Lung microvascular endothelial cell (primary cell): ENCODE data around the gene ANAPC15. TPM values are rescaled to one million over a fixed set of nuclear protein-coding genes. Genes with fewer than 3 reads are reported as not detected.
A peak's percentile ranks its signal among the peaks of the same experiment; 100 is the strongest.

Experiments used
- DNase-seq, 2 donors: peaks; one replicate each; pipeline versions ENCODE4 v3.0.0 to v3.0.0-alpha.2; 2010; ENCODE audit warnings: low read depth in 2 of 2
- total RNA-seq: library from RNA; depleted of rRNA; stranded (reverse); fragments of >200 nt; gene quantifications from 2 replicates; pipeline ENCODE4 v1.2.1, GENCODE V29; 2014

ANAPC15 gene
- total RNA-seq, 1 donor from 2014 or later: 16.9 TPM

DNA sequence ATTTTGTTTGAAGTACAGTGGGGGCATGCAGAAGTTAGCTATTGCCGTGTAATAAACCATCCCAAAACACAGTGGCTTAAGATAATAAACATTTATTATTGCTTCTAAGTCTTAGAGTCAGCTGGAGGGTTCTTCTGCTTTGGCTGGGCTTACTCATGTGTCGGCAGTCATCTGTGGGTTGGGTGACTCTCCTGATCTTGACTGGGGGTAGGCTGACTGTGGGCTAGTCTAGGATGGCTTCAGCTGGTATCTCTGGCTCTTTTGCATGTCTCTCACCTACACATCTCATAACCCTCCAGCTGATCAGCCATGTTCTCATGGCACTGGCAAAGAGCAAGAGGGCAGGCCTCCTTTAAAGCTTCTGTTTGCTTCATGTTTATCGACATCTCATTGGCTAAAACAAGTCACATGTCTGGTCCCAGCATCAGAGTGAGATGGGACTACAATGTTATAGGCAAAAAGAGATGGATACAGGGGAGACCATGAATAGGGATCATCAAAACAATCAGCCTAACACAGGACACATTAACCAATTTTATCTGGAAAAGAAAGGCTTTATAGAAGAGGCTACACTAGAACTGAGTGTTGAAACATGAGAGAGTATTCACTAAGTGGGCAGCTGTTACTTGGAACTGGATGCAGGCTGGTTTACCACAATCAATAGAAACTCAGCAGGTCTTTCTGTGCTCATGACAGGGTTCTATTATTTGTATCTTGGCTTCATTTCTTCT, 26.7 kb downstream of the ANAPC15 start:
- no peak for DNase-seq

DNA sequence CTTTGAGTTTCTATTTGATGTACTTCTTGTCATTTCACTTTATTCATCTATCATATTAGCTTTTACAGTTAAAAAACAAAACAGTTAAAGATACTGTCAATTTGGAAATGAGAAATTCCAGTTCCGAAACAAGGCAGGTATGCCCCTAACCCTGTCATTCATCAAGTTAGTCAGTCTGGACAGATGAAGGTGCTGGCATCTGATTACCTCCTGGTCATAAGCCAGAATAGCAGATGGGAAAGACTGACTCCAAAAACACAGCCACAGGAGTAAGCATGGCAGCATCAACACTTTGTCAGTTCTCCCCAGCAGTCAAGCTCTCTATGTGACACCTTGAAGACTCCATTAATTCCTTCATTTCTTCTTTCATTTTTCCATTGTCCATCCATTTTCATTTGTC, 27.5 kb downstream of the ANAPC15 start:
- no peak for DNase-seq

DNA sequence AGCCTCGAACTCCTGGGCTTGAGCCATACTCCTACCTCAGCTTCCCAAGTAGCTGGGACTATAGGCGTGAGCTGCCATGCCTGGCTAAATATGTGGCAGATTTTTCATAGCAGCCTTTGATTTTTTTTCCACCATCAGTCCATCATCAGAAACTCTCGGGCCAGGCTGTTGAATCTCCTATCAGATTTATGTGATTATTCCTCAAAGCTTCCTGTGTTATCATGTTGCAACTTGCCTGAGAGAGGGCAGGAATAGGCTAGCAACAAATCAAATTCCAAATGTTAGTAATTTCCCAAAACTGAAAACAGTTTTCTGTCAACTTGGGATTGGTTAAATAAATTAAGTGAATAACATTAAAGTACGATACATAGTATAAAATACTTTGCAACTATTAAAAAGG, 28.4 kb downstream of the ANAPC15 start:
- peak in 1 of 2 donors; percentile 58 for DNase-seq

DNA sequence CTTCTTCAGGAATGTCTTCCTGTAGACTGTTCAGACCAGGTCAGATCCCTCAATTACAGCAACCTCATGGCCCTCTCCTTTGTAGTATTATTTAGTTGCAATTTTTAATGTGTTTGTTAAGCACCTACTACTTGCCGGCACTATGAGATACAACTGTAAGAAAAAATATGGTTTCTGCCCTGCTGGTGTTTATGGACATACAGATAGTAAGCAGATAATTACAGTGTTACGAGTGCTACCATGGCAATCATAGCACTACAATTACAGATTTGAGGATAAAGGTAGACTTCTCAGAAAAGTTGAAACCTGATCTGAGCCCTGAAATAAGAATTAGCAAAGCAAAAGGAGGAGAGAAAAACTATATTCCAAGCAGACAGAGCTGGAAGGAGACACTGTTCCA, 29.1 kb downstream of the ANAPC15 start:
- no peak for DNase-seq

- peak in 1 of 2 donors; percentile 32 for DNase-seq
These were observed 30.6 kb downstream of the ANAPC15 start for GRCh38 chr11:72081821-72082453.

DNA sequence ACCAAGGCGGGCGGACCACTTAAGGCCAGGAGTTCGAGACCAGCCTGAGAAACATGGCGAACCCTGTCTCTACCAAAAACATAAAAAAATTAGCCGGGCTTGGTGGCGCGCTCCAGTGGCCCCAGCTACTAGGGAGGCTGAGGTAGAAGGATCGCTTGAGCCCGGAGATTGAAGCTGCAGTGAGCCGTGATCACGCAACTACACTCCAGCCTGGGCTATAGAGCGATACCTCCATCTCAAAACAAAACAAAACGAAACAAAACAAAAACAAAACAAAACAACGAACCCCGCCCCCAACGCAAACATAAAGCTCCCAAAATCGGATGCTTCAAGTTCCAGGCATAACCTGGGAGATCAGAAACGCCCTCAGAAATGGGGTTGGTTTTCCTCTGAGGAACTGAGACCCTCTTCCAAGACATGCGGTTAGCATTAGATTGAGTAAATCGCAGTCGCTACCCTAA, 31.3 kb downstream of the ANAPC15 start:
- no peak for DNase-seq

- DNase-seq: peak; percentile 100
These were observed 31.9 kb downstream of the ANAPC15 start, which contains the start of the genes LRRC51 and NUMA1 for GRCh38 chr11:72080326-72081183. TSS of gene LRRC51 (plus strand) at chr11:72080850. CDS start at chr11:72089084, 8,234 bp downstream. TSS of gene NUMA1 (minus strand) at chr11:72080542. CDS start at chr11:72035943, 44,599 bp downstream.

DNA sequence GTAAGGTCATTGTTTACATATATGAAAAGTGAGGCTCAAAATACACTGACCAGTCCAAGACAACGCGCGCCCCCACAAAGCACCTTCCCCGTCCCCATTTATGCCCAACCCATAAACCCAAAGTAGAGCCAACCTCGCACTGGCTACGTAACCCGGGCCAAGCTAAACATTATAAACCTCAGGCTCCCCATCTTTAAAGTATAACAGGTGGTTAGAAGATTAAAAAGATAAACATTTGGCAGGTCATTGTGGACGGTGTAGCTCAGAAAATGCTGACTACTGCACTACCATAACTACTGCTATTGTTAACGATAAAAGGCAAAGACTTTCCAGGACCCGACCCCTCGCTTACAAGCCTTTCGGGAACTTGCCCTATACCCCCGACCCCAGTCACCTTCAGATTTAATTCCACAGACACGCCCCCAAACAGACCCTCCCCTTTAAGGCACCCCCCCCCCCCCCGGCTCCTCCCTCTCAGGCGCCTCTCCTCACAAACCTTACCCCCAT, 32.6 kb downstream of the ANAPC15 start:
- DNase-seq: peak in 1 of 2 donors; percentile 18

GRCh38 chr11:72078477-72078876, 34.0 kb downstream of the ANAPC15 start:
- DNase-seq: no peak

- DNase-seq: no peak
These were observed 36.7 kb downstream of the ANAPC15 start for GRCh38 chr11:72075756-72076155.

DNA sequence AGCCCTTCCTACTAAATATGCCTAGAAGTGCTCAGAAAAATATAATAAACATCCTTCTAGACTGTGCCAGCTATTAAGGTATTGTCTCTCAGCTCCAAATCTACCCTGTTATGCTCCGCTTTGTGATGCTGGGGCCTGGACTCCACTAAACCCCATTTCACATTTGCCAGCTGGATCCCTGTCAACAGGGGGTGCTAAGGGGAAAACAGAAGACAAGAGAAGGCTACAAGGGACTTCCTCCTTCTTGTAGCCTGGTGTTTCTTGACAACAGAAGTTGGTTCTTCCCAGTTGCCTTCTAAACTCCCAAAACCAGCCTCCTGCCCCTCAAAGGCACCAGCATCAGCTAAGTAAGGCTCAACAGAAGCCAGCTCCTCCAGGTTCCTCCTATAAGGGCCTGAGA, 37.4 kb downstream of the ANAPC15 start:
- DNase-seq: no peak

DNA sequence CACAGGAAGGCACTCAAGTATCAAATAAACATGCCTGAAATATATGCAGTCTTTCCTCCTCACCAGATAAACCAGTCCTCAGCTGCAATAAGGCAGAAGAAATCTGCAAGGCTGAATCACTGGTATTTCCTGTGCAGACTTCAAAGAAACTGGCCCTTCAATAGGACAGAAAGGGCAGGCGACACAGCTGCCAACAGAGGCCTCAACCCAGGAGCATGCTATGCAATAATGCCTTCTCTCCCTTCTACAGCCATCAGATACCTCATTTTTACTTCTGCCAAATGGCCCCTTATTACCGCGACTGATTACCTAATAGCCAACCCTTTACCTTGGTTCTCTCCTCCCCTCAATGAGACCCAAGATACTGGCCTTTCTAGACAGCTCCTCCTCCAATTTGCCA, 40.1 kb downstream of the ANAPC15 start:
- peak in 1 of 2 donors; percentile 85 for DNase-seq

GRCh38 chr11:72070491-72070890, 42.0 kb downstream of the ANAPC15 start:
- DNase-seq: no peak

- peak; percentile 53 to 85 for DNase-seq
These were observed 42.7 kb downstream of the ANAPC15 start for GRCh38 chr11:72069787-72070251.

GRCh38 chr11:72069200-72069599, 43.3 kb downstream of the ANAPC15 start:
- no peak for DNase-seq

DNA sequence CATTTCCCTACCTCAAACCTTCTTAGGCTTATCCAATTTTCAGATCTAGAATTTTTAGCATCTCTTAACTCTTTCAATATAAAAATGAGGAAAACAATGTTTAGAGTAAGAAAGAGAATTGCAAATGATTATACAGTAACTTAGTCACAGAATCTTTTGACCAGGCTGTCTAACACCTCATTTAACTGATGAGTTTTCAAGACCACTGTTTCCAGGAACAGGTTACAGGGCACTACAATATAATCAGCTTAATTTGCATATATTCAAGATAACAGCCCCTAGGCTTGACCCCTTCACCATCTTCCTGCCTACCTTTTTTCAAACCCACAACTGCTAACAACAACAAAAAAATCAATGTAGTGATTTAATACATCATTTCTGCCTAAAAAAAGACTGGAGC, 44.8 kb downstream of the ANAPC15 start:
- DNase-seq: no peak

DNA sequence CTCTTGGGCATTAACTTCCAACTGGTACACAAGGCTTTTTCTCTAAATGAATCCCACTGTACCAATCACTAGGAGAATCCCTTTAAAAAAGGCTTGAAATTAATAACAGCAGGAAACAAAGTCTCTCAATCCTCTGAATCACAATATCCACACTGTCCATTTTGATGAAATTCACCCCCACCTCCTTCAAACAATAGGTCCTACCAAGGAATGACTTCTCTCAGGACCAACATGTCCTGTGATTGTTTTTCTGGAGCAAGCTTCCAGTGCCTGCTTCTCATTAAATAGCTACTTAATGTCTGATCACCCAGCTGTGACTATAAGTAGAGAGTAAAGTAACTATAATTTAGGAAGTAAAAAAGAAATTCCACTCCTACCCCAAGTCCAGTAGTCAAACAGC, 45.2 kb downstream of the ANAPC15 start:
- DNase-seq: peak in 1 of 2 donors; percentile 67

DNA sequence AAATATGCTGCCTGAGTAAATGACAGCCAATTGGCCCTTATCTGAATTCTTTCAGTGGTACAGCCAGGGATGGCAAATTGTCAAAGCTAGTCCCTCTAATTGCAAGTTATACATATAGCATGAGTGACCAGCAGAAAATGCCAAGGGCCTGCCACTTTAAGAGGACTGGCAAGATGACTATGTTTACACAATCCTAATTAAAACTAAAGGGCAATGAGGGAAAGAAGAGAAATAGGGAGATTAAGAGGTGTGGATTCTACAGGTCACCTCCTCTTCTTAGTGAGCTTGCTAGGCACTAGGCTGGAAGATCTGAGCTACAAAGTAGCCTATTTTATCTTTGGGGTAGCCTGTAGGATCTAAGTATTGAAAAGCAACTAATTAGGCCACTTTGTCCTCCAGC, 45.6 kb downstream of the ANAPC15 start:
- DNase-seq: no peak

- DNase-seq: no peak
These were observed 50.6 kb downstream of the ANAPC15 start for GRCh38 chr11:72061739-72062396.
